Uterus (tissue), 4 donors: ENCODE measurements around the gene ITGAV. TPM values are rescaled to one million over a fixed set of nuclear protein-coding genes. Genes with fewer than 3 reads are reported as not detected.

Experiments
- DNase-seq, 2 donors: peaks; one replicate each; pipeline ENCODE4 v3.0.0-alpha.2; 2019 to 2020
- H3K27ac ChIP-seq, 2 donors: fragments of 200-600 bp; sonication (generic); 1 replicate in 1 of 2; 2 replicates in 1 of 2; pipeline ENCODE4 v1.5.1; 2016 to 2018
- H3K27me3 ChIP-seq, 2 donors: fragments of 200-600 bp; sonication (generic); one replicate each; pipeline ENCODE4 v1.5.1; 2018 to 2019; ENCODE audit warnings: control low read depth in 1 of 2
- H3K36me3 ChIP-seq, 2 donors: fragments of 200-600 bp; sonication (generic); one replicate each; pipeline ENCODE4 v1.5.1; 2019; ENCODE audit warnings: control low read depth in 1 of 2
- H3K4me1 ChIP-seq, 2 donors: fragments of 200-600 bp; sonication (generic); one replicate each; pipeline ENCODE4 v1.5.1; 2018 to 2019; ENCODE audit warnings: control low read depth in 1 of 2
- H3K4me3 ChIP-seq, 2 donors: fragments of 200-600 bp; sonication (generic); 1 replicate in 1 of 2; 2 replicates in 1 of 2; pipeline ENCODE4 v1.5.1; 2018 to 2019; ENCODE audit warnings: mild to moderate bottlenecking in 1 of 2
- H3K9me3 ChIP-seq, 2 donors: fragments of 200-600 bp; sonication (generic); one replicate each; pipeline ENCODE4 v1.5.1; 2019; ENCODE audit warnings: control low read depth in 1 of 2
- POLR2A ChIP-seq, 2 donors: fragments of 450-650 bp; IDR thresholded peaks; one replicate each; pipeline ENCODE4 v1.6.1; 2016; ENCODE audit warnings: antibody characterized with exemption in 2 of 2, mild to moderate bottlenecking in 1 of 2, moderate library complexity in 1 of 2
- intact Hi-C: fragments of 100-400 bp; cut with DNase I; formaldehyde crosslinking; loops from one replicate; pipeline ENCODE4 v1.15.1; 2023; ENCODE audit warnings: low total_unique reads
- total RNA-seq, 4 donors: library from RNA; depleted of rRNA in 3 of 4; stranded (reverse); fragments of >200 nt in 3 of 4; gene quantifications; one replicate each; pipeline versions ENCODE4 v1.1.0 to v1.2.4, GENCODE V29; 2014 to 2023
- TF ChIP-seq, protein P1 (sequence below), 4 experiments: fragments of 200-600 bp in 2 of 4; fragments of 450-650 bp in 2 of 4; sonication (generic) in 2 of 4; IDR thresholded peaks; one replicate each; pipeline ENCODE4 v1.5.1; 2016 to 2019; ENCODE audit warnings: antibody characterized with exemption in 4 of 4, mild to moderate bottlenecking in 2 of 4, moderate library complexity in 1 of 4
- donor health status: DM: yes; HTN: yes; CAD: no.

The ITGAV gene
- total RNA-seq, 4 donors from 2014 or later: 76.9 to 232 (median 104) TPM

DNA sequence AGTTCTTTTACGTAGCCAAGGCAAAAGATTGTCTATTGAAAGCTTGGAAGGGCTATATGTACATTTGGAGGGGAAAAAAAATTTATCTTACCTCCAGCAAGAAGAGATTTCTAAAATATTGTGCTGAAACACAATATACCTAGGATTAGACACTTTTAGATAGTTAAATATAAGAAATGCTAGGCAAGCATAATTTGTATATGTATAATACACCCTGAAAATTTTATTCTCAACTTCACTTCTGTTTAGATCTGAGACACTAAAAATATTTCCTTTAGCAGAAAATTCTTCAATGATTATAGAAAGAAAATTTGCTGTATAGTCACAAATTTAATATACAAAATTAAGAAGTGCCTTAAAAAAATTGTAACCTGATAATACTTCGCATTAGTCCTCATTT is 42.6 kb downstream of the ITGAV start:
- Histone ChIP-seq H3K4me3 (no peak overlapping the region), H3K4me1 (no peaks in the 10 kb centered on the region), H3K36me3 (no peaks in the 10 kb centered on the region), H3K27ac (no peak overlapping the region), H3K9me3 (no peaks in the 10 kb centered on the region), H3K27me3 (no peaks in the 10 kb centered on the region)
- intact Hi-C loops: no loop called here
- DNase-seq: no peak
- TF ChIP-seq POLR2A (IDR thresholded peaks at IDR 0.05): no peak
- TF ChIP-seq, protein P1, sequence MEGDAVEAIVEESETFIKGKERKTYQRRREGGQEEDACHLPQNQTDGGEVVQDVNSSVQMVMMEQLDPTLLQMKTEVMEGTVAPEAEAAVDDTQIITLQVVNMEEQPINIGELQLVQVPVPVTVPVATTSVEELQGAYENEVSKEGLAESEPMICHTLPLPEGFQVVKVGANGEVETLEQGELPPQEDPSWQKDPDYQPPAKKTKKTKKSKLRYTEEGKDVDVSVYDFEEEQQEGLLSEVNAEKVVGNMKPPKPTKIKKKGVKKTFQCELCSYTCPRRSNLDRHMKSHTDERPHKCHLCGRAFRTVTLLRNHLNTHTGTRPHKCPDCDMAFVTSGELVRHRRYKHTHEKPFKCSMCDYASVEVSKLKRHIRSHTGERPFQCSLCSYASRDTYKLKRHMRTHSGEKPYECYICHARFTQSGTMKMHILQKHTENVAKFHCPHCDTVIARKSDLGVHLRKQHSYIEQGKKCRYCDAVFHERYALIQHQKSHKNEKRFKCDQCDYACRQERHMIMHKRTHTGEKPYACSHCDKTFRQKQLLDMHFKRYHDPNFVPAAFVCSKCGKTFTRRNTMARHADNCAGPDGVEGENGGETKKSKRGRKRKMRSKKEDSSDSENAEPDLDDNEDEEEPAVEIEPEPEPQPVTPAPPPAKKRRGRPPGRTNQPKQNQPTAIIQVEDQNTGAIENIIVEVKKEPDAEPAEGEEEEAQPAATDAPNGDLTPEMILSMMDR (IDR thresholded peaks at IDR 0.05): no peak

DNA sequence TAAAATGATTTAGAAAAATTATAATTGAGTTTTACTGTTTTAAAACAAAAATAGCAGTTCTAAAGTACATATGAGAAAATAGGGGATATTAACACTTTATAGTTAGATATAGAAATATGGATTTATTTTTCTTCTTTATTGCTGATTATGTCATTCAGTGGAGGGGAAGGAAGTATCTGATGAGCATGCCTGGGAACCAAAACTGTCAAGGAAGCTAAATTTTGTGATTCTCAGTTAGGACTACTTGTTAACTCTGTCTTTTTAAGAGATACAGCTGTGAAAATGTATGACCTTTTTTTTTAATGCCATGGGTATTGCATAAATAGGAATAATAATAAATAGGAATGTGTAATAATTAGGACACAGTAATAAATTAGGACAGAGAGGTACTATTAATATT is 44.8 kb downstream of the ITGAV start:
- no peak overlapping the region for H3K27ac ChIP-seq
- intact Hi-C loops: no loop called here
- no peaks in the 10 kb centered on the region for H3K27me3 ChIP-seq
- no peaks in the 10 kb centered on the region for H3K9me3 ChIP-seq
- H3K4me1 ChIP-seq: no peaks in the 10 kb centered on the region
- H3K4me3 ChIP-seq: no peak overlapping the region
- DNase-seq: no peak
- no peak for TF ChIP-seq POLR2A (IDR thresholded peaks at IDR 0.05)
- TF ChIP-seq, protein P1 (IDR thresholded peaks at IDR 0.05): no peak
- H3K36me3 ChIP-seq: no peaks in the 10 kb centered on the region

DNA sequence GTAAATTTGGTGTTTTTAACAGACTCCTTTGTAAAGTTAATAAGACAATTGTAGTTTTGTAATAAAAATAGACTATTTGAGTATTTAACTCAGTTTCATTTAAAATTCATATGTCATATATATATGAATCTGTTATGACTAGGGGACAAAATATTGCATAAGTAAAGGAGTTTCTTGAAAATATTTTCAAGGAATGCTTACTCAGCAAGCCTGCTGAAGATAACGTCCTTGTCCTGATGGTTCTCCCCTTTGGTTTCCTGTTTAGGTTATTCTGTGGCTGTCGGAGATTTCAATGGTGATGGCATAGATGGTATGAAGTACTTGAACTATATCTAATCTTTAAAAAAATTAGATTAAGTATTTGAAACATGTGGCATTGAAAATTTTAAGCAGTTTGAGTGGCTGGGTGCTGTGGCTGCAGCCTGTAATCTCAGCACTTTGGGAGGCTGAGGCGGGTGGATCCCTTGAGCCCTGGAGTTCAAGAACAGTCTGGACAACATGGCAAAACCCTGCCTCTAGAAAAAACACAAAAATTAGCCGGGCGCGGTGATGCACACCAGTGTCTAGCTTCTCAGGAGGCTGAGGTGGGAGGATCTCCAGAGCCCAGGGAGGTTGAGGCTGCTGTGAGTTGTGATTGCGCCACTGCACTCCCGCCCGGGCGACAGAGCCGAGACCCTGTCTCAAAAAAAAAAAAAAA is 47.1 kb downstream of the ITGAV start:
- Histone ChIP-seq H3K9me3 (no peaks in the 10 kb centered on the region), H3K36me3 (no peaks in the 10 kb centered on the region), H3K27me3 (no peaks in the 10 kb centered on the region), H3K27ac (no peak overlapping the region), H3K4me3 (no peak overlapping the region), H3K4me1 (no peaks in the 10 kb centered on the region)
- intact Hi-C loops: no loop called here
- no peak for DNase-seq
- TF ChIP-seq POLR2A (IDR thresholded peaks at IDR 0.05): no peak
- TF ChIP-seq, protein P1 (IDR thresholded peaks at IDR 0.05): no peak

DNA sequence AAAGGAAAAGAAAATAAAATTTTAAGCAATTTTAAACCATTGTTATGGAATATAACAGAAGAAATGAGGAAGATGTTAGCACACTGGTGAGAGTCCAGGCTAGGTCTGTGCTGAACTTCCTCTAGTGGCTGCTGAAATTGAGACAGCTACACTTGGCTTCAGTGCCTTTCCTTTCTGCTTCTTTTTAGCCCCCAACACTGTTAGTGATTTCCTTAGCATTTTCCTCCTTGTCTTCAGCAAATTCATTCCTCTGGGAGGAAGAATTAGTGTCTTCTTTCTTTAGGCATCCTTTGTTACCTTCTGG is 47.6 kb downstream of the ITGAV start:
- intact Hi-C loops: no loop called here
- Histone ChIP-seq H3K4me1 (no peaks in the 10 kb centered on the region), H3K27ac (no peak overlapping the region), H3K4me3 (no peak overlapping the region), H3K27me3 (no peaks in the 10 kb centered on the region), H3K36me3 (no peaks in the 10 kb centered on the region), H3K9me3 (no peaks in the 10 kb centered on the region)
- no peak for DNase-seq
- no peak for TF ChIP-seq POLR2A (IDR thresholded peaks at IDR 0.05)
- TF ChIP-seq, protein P1 (IDR thresholded peaks at IDR 0.05): no peak

DNA sequence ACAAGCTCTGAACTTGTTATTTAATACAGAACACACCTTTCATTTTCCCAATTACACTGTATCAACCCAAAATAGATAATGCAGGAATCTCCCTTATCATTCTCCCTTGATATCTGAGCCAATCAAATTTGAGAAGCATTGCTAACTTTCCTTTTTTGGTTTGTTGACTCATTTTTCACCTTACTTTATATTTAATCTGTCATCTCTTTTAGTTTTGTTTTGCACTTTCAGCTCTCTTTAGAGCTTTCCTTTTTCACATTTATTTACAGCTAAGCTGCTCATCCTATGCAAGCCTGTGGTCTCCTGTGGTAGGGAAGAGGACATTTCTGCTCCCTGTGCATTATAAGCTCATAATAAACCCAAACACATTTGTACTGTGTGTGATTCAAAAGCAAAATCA is 50.1 kb downstream of the ITGAV start:
- Histone ChIP-seq H3K36me3 (no peaks in the 10 kb centered on the region), H3K4me1 (no peaks in the 10 kb centered on the region), H3K27ac (no peak overlapping the region), H3K9me3 (no peaks in the 10 kb centered on the region), H3K4me3 (no peak overlapping the region), H3K27me3 (no peaks in the 10 kb centered on the region)
- intact Hi-C loops: loop anchor here (10.0 kb wide), 1 partner anchor 135 kb away; no protein-coding TSS in a partner anchor
- no peak for DNase-seq
- TF ChIP-seq POLR2A (IDR thresholded peaks at IDR 0.05): no peak
- TF ChIP-seq, protein P1 (IDR thresholded peaks at IDR 0.05): no peak
